ENCODE data around the gene ACR. TPM values are rescaled to one million over a fixed set of nuclear protein-coding genes. Genes with fewer than 3 reads are reported as not detected.

ACR gene
- total and polyA plus RNA-seq, 3 donors from 2014 or later, result 49.5 to 181 (median 88.7) TPM

GRCh38 chr22:50726643-50727340 lies 11.2 kb upstream of the ACR start:
- DNase-seq, result no peak
- intact Hi-C loops (cut with DNase I; ENCODE audit: low total_unique reads), result no loop called here
- TF ChIP-seq POLR2A (IDR thresholded peaks at IDR 0.05) (no peak), CTCF (IDR thresholded peaks at IDR 0.05) (no peak)
- no peak overlapping the region for H3K27ac ChIP-seq
- no peaks in the 10 kb centered on the region for H3K36me3 ChIP-seq (ENCODE audit: low read depth, missing control alignments)
- peaks cover 2% of the 10 kb centered on the region for H3K4me1 ChIP-seq
- no peaks in the 10 kb centered on the region for H3K9me3 ChIP-seq
- 82 to 87% methylated on average over 10 of the region's 14 CpGs for WGBS, 2 donors
- no peaks in the 10 kb centered on the region for H3K27me3 ChIP-seq
- no peak overlapping the region for H3K4me3 ChIP-seq

- TF ChIP-seq POLR2A (IDR thresholded peaks at IDR 0.05), result no peak
- TF ChIP-seq CTCF (IDR thresholded peaks at IDR 0.05), result no peak
- H3K36me3 ChIP-seq (ENCODE audit: low read depth, missing control alignments), result no peaks in the 10 kb centered on the region
- H3K4me1 ChIP-seq, result peaks cover 8% of the 10 kb centered on the region
- H3K4me3 ChIP-seq, result no peak overlapping the region
- H3K27me3 ChIP-seq, result no peaks in the 10 kb centered on the region
- 89 to 92% methylated on average over 16 to 23 of the region's 23 CpGs for WGBS, 2 donors
- H3K27ac ChIP-seq, result no peak overlapping the region
- no peak for DNase-seq
- no peaks in the 10 kb centered on the region for H3K9me3 ChIP-seq
- intact Hi-C loops (cut with DNase I; ENCODE audit: low total_unique reads), result no loop called here
These were observed 10.1 kb upstream of the ACR start for GRCh38 chr22:50727678-50728522.

GRCh38 chr22:50728523-50728931 lies 9.5 kb upstream of the ACR start:
- DNase-seq, result no peak
- no peaks in the 10 kb centered on the region for H3K27me3 ChIP-seq
- WGBS, 2 donors, result 85% methylated on average over 2 of the region's 2 CpGs; no CpG with 5 or more reads in 1 of the 2 donors

GRCh38 chr22:50729391-50730012 lies 8.5 kb upstream of the ACR start:
- Histone ChIP-seq H3K4me3 (no peak overlapping the region), H3K9me3 (no peaks in the 10 kb centered on the region), H3K27me3 (no peaks in the 10 kb centered on the region), H3K4me1 (peaks cover 8% of the 10 kb centered on the region), H3K27ac (no peak overlapping the region), H3K36me3 (ENCODE audit: low read depth, missing control alignments) (no peaks in the 10 kb centered on the region)
- intact Hi-C loops (cut with DNase I; ENCODE audit: low total_unique reads), result no loop called here
- 80 to 87% methylated on average over 6 to 21 of the region's 21 CpGs for WGBS, 2 donors
- no peak for DNase-seq
- TF ChIP-seq CTCF (IDR thresholded peaks at IDR 0.05) (no peak), POLR2A (IDR thresholded peaks at IDR 0.05) (no peak)

More at GRCh38 chr22:50728523-50728931, 9.5 kb upstream of the ACR start:
- Histone ChIP-seq H3K4me1 (peaks cover 8% of the 10 kb centered on the region), H3K4me3 (no peak overlapping the region), H3K36me3 (ENCODE audit: low read depth, missing control alignments) (no peaks in the 10 kb centered on the region), H3K27ac (no peak overlapping the region), H3K9me3 (no peaks in the 10 kb centered on the region)
- TF ChIP-seq CTCF (IDR thresholded peaks at IDR 0.05), result no peak
- TF ChIP-seq POLR2A (IDR thresholded peaks at IDR 0.05), result no peak
- intact Hi-C loops (cut with DNase I; ENCODE audit: low total_unique reads), result no loop called here

Data from testis (tissue), 3 donors.